Measurements from ENCODE around the gene SPTBN4.
"Not testable (repeated sequence)": the region's sequence is repeated elsewhere in the genome, so short reads cannot be mapped to it uniquely, and the experiment has no call there.

Gene SPTBN4

GRCh38 chr19:40452016-40452415 is 14.8 kb upstream of the SPTBN4 start:
- Histone ChIP-seq H3K9me3 (ENCODE audit: control insufficient read depth, low read length) (no peaks in the 10 kb centered on the region), H3K27me3 (replicated peaks; ENCODE audit: control insufficient read depth, insufficient read depth, low read length, poor library complexity, severe bottlenecking) (no peaks in the 10 kb centered on the region), H3K4me3 (ENCODE audit: insufficient read depth, low read depth, low read length, poor library complexity, severe bottlenecking) (no peak overlapping the region), H3K36me3 (ENCODE audit: control insufficient read depth, insufficient read depth, low read length) (no peaks in the 10 kb centered on the region), H3K4me1 (ENCODE audit: control insufficient read depth, insufficient read depth, low read length, poor library complexity, severe bottlenecking) (no peaks in the 10 kb centered on the region), H3K27ac (ENCODE audit: insufficient read depth, low read length, poor library complexity, severe bottlenecking) (no peak overlapping the region)
- DNase-seq = no peak

- no peak for DNase-seq
- Histone ChIP-seq H3K27me3 (replicated peaks; ENCODE audit: control insufficient read depth, insufficient read depth, low read length, poor library complexity, severe bottlenecking) (no peaks in the 10 kb centered on the region), H3K9me3 (ENCODE audit: control insufficient read depth, low read length) (no peaks in the 10 kb centered on the region), H3K4me1 (ENCODE audit: control insufficient read depth, insufficient read depth, low read length, poor library complexity, severe bottlenecking) (no peaks in the 10 kb centered on the region), H3K27ac (ENCODE audit: insufficient read depth, low read length, poor library complexity, severe bottlenecking) (no peak overlapping the region), H3K36me3 (ENCODE audit: control insufficient read depth, insufficient read depth, low read length) (no peaks in the 10 kb centered on the region), H3K4me3 (ENCODE audit: insufficient read depth, low read depth, low read length, poor library complexity, severe bottlenecking) (no peak overlapping the region)
Measured at GRCh38 chr19:40453151-40453735, 13.6 kb upstream of the SPTBN4 start.

- H3K4me1 ChIP-seq (ENCODE audit: control insufficient read depth, insufficient read depth, low read length, poor library complexity, severe bottlenecking); H3K27me3 ChIP-seq (replicated peaks; ENCODE audit: control insufficient read depth, insufficient read depth, low read length, poor library complexity, severe bottlenecking); H3K36me3 ChIP-seq (ENCODE audit: control insufficient read depth, insufficient read depth, low read length); H3K9me3 ChIP-seq (ENCODE audit: control insufficient read depth, low read length); H3K27ac ChIP-seq (ENCODE audit: insufficient read depth, low read length, poor library complexity, severe bottlenecking); H3K4me3 ChIP-seq (ENCODE audit: insufficient read depth, low read depth, low read length, poor library complexity, severe bottlenecking); DNase-seq: not testable (repeated sequence)
Measured at GRCh38 chr19:40453943-40454342, 12.9 kb upstream of the SPTBN4 start.

DNA sequence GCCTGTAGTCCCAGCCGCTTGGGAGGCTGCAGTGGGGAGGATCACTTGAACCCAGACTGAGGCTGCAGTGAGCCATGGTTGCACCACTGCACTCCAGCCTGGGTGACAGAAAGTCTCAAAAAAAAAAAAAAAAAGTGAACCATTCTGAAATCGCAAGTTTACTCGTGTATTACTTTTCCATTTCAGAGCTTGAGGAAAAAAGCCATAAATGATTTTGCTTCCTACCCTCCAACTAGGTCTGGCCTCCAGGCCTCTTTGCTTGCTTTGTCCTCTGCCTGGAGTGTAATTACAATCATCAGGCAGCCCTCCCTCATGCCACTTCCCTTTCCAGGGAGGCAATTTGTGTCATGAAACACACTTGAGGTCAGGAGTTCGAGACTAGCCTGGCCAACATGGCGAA is 9.8 kb upstream of the SPTBN4 start:
- H3K4me1 ChIP-seq (ENCODE audit: control insufficient read depth, insufficient read depth, low read length, poor library complexity, severe bottlenecking) = no peaks in the 10 kb centered on the region
- H3K36me3 ChIP-seq (ENCODE audit: control insufficient read depth, insufficient read depth, low read length) = no peaks in the 10 kb centered on the region
- H3K9me3 ChIP-seq (ENCODE audit: control insufficient read depth, low read length) = no peaks in the 10 kb centered on the region
- no peak overlapping the region for H3K4me3 ChIP-seq (ENCODE audit: insufficient read depth, low read depth, low read length, poor library complexity, severe bottlenecking)
- H3K27me3 ChIP-seq (replicated peaks; ENCODE audit: control insufficient read depth, insufficient read depth, low read length, poor library complexity, severe bottlenecking) = no peaks in the 10 kb centered on the region
- no peak overlapping the region for H3K27ac ChIP-seq (ENCODE audit: insufficient read depth, low read length, poor library complexity, severe bottlenecking)
- no peak for DNase-seq

DNA sequence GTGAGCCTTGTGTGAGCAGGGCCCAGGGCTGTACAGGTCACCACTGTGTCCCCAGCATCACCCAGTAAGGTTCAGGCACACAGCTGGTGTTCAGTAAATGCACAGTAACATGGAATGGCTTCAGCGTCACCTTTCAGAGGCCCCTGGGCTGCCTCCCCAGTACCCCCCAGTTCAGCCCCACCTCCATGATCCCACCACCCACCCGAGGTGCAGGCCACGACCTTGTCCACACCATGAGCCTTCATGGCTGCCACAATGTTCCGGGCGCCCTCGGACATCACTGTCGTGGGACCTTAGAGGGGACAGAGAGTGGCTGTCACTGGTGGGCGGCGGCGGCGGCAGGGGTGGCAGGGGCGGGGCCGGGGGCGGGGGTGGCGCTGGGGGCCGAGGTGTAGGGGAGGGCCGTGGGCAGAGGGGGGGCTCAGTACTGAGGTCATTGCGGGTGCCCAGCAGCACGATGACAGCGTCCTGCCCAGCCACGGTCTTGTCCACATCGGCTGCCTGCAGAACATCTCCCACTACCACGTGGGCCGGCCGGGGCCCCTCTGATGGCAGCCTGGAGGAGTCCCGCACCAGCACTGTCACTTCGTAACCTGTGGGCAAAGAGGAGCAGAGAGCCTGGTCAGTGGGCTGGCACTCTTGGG is 8.7 kb upstream of the SPTBN4 start:
- no peak for DNase-seq
- H3K36me3 ChIP-seq (ENCODE audit: control insufficient read depth, insufficient read depth, low read length) = no peaks in the 10 kb centered on the region
- no peaks in the 10 kb centered on the region for H3K4me1 ChIP-seq (ENCODE audit: control insufficient read depth, insufficient read depth, low read length, poor library complexity, severe bottlenecking)

DNA sequence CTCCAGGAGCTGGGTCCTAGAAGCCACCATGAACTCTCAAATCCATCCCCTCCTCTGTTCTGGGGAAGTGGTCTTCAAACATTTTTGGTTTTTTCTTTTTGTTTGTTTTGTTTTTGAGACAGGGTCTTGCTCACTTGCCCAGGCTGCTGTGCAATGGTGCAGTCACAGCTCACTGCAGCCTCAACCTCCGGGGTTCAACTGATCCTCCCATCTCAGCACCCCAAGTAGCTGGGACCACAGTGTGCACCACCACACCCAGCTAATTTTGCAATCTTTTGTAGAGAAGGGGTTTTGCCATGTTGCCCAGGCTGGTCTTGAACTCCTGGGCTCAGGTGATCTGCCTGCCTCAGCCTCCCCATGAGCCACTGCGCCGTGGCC is 8.2 kb upstream of the SPTBN4 start:
- Histone ChIP-seq H3K27ac (ENCODE audit: insufficient read depth, low read length, poor library complexity, severe bottlenecking) (no peak overlapping the region), H3K27me3 (replicated peaks; ENCODE audit: control insufficient read depth, insufficient read depth, low read length, poor library complexity, severe bottlenecking) (no peaks in the 10 kb centered on the region), H3K36me3 (ENCODE audit: control insufficient read depth, insufficient read depth, low read length) (no peaks in the 10 kb centered on the region), H3K4me1 (ENCODE audit: control insufficient read depth, insufficient read depth, low read length, poor library complexity, severe bottlenecking) (no peaks in the 10 kb centered on the region), H3K4me3 (ENCODE audit: insufficient read depth, low read depth, low read length, poor library complexity, severe bottlenecking) (no peak overlapping the region), H3K9me3 (ENCODE audit: control insufficient read depth, low read length) (no peaks in the 10 kb centered on the region)
- no peak for DNase-seq

More for the DNA sequence above, 8.7 kb upstream of the SPTBN4 start:
- H3K4me3 ChIP-seq (ENCODE audit: insufficient read depth, low read depth, low read length, poor library complexity, severe bottlenecking) = no peak overlapping the region
- H3K27ac ChIP-seq (ENCODE audit: insufficient read depth, low read length, poor library complexity, severe bottlenecking) = no peak overlapping the region
- no peaks in the 10 kb centered on the region for H3K27me3 ChIP-seq (replicated peaks; ENCODE audit: control insufficient read depth, insufficient read depth, low read length, poor library complexity, severe bottlenecking)
- H3K9me3 ChIP-seq (ENCODE audit: control insufficient read depth, low read length) = no peaks in the 10 kb centered on the region

DNA sequence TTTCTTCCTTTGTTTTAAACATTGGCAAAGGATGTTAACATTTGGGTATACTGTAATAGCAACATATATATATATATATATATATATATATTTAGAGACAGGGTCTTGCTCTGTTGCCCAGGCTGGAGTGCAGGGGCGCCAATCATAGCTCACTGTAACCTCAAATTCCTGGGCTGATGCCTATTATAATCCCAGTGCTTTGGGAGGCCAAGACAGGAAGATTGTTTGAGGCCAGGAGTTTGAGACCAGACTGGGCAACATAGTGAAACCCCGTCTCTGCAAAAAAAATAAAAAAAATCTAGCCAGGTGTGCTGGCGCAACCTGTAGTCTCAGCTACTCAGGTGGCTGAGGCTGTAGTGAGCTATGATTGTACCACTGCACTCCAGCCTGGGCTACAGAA is 6.6 kb upstream of the SPTBN4 start:
- no peak for DNase-seq
- H3K9me3 ChIP-seq (ENCODE audit: control insufficient read depth, low read length) = no peaks in the 10 kb centered on the region
- no peak overlapping the region for H3K27ac ChIP-seq (ENCODE audit: insufficient read depth, low read length, poor library complexity, severe bottlenecking)
- H3K4me3 ChIP-seq (ENCODE audit: insufficient read depth, low read depth, low read length, poor library complexity, severe bottlenecking) = no peak overlapping the region
- H3K27me3 ChIP-seq (replicated peaks; ENCODE audit: control insufficient read depth, insufficient read depth, low read length, poor library complexity, severe bottlenecking) = no peaks in the 10 kb centered on the region
- peaks cover 8% of the 10 kb centered on the region for H3K4me1 ChIP-seq (ENCODE audit: control insufficient read depth, insufficient read depth, low read length, poor library complexity, severe bottlenecking)
- H3K36me3 ChIP-seq (ENCODE audit: control insufficient read depth, insufficient read depth, low read length) = no peaks in the 10 kb centered on the region

DNA sequence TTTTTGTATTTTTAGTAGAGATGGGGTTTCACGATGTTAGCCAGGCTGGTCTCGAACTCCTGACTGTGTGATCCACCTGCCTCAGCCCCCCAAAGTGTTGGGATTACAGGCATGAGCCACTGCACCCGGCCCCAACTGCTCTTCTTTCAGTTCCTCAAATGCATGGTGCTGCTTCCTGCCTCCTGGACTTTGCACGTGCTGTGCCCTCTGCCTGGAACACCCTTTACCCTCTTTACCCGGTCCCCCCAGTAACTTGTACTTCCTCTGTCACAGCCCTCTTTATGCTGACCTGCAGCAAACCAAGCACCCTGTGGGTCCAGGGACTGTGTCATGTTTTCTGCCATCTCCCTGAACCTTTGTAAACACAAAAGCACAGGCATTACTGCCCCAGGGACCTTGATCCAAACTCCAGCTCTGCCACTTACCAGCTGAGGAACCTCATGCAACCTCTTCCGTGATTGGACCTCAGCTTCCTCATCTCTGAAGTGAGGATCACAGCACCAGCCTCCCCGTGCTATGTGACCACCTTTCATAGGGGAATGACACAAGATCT is 5.1 kb upstream of the SPTBN4 start:
- Histone ChIP-seq H3K36me3 (ENCODE audit: control insufficient read depth, insufficient read depth, low read length) (no peaks in the 10 kb centered on the region), H3K9me3 (ENCODE audit: control insufficient read depth, low read length) (no peaks in the 10 kb centered on the region), H3K4me3 (ENCODE audit: insufficient read depth, low read depth, low read length, poor library complexity, severe bottlenecking) (no peak overlapping the region), H3K4me1 (ENCODE audit: control insufficient read depth, insufficient read depth, low read length, poor library complexity, severe bottlenecking) (peaks cover 21% of the 10 kb centered on the region), H3K27ac (ENCODE audit: insufficient read depth, low read length, poor library complexity, severe bottlenecking) (no peak overlapping the region), H3K27me3 (replicated peaks; ENCODE audit: control insufficient read depth, insufficient read depth, low read length, poor library complexity, severe bottlenecking) (no peaks in the 10 kb centered on the region)
- no peak for DNase-seq

DNA sequence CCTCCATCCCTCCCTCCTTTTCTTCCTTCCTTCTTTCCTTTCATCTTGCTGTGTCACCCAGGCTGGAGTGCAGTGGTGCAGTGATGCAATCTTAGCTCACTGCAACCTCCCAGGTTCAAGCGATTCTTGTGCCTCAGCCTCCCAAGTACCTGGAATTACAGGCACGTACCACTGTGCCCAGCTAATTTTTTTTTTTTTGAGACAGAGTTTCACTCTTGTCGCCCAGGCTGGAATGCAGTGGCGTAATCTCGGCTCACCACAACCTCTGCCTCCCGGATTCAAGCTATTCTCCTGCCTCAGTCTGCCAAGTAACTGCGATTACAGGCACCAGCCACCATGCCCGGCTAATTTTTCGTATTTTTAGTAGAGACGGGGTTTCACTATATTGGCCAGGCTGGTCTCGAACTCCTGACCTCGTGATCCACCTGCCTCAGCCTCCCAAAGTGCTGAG is 3.2 kb upstream of the SPTBN4 start:
- H3K4me1 ChIP-seq (ENCODE audit: control insufficient read depth, insufficient read depth, low read length, poor library complexity, severe bottlenecking) = peaks cover 26% of the 10 kb centered on the region
- not testable (repeated sequence) for H3K36me3 ChIP-seq (ENCODE audit: control insufficient read depth, insufficient read depth, low read length); H3K4me3 ChIP-seq (ENCODE audit: insufficient read depth, low read depth, low read length, poor library complexity, severe bottlenecking); H3K9me3 ChIP-seq (ENCODE audit: control insufficient read depth, low read length); H3K27me3 ChIP-seq (replicated peaks; ENCODE audit: control insufficient read depth, insufficient read depth, low read length, poor library complexity, severe bottlenecking); H3K27ac ChIP-seq (ENCODE audit: insufficient read depth, low read length, poor library complexity, severe bottlenecking); DNase-seq

Data from effector memory CD4-positive, alpha-beta T cell (primary cell).